GM23338 (cell line): ENCODE measurements around the gene GRIA1.

ENCODE experiments used
- CTCF ChIP-seq, 2 experiments: fragments of 200-600 bp in 1 of 2; sonication (generic) in 1 of 2; conservative IDR thresholded peaks; 2 replicates each; pipeline versions ENCODE4 v1.5.1 to v1.6.1; 2016 to 2017; ENCODE audit warnings: antibody characterized with exemption in 2 of 2, low read depth in 2 of 2, mild to moderate bottlenecking in 2 of 2, moderate library complexity in 1 of 2
- EZH2phosphoT487 ChIP-seq: fragments of 200-600 bp; sonication (generic); IDR thresholded peaks from one replicate; pipeline ENCODE4 v1.8.1; 2018; ENCODE audit warnings: antibody characterized with exemption; ENCODE audit not compliant: unreplicated experiment
- REST ChIP-seq: IDR thresholded peaks from one replicate; pipeline ENCODE4 v1.6.1; 2018; ENCODE audit warnings: antibody characterized with exemption; ENCODE audit not compliant: unreplicated experiment
- ZNF331 ChIP-seq: fragments of 250-450 bp; sonication (Bioruptor Pico); IDR thresholded peaks from 2 replicates; pipeline ENCODE4 v1.5.0; 2020; ENCODE audit warnings: low read depth, mild to moderate bottlenecking, moderate library complexity

GRCh38 chr5:153707626-153708025 lies 217.2 kb downstream of the GRIA1 start:
- no peak for TF ChIP-seq CTCF (conservative IDR thresholded peaks at IDR 0.05; ENCODE audit: low read depth in 2 of 2)
- TF ChIP-seq ZNF331 (CRISPR knock-in tag), result no peak
- no peak for TF ChIP-seq EZH2phosphoT487
- TF ChIP-seq REST, result no peak
